HG02885 (cell line): Measurements from ENCODE around the gene MPO.

Source experiments
- ATAC-seq: cut with Tn5 transposase; IDR thresholded peaks from one replicate; pipeline ENCODE4 v1.9.1; 2021; ENCODE audit warnings: mild to moderate bottlenecking; ENCODE audit not compliant: unreplicated experiment, poor library complexity

Gene MPO

DNA sequence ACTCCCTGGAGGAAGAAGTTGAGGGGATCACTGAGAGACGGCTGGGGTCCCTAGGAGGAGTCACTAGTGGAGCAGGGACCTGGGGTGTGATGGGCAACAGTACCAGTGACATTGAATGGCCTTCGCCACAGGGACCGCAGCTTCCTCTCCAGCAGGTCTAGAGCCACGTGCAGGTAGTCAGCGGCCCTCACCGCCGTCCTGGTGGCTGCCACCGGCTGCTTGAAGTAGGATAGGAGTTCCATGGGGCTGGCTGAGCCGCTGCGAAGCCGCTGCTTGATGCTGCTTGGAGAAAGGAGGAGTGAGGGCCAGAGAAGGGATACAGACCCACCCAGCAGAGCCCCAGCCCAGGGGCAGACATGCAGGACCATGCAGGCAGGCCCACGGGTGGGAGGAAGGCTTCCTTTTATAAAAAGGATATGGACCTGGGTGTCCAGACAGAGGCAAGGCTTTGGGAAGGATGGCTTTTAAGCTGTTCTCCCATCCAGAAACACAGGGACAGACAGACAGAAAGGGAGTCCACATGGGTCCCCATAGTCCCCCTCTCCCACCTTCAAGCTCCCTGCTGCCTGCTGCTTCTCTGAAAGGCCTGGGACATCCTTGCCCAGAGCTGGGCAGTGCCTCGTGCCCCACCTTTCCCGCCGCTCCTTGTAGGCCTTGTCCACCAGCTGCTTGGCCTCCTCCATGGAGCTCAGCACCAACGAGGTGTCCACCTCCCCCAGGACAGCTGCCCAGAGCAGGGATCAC is 827 bp downstream of the MPO start:
- no peak for ATAC-seq

- no peak for ATAC-seq
Observed at GRCh38 chr17:58279016-58279711, 1.6 kb downstream of the MPO start.

GRCh38 chr17:58278661-58279015 is 2.1 kb downstream of the MPO start:
- no peak for ATAC-seq

- ATAC-seq, result no peak
Observed at GRCh38 chr17:58277802-58278595, 2.7 kb downstream of the MPO start.

GRCh38 chr17:58277107-58277801 is 3.5 kb downstream of the MPO start:
- no peak for ATAC-seq

GRCh38 chr17:58276423-58276822 is 4.3 kb downstream of the MPO start:
- no peak for ATAC-seq

DNA sequence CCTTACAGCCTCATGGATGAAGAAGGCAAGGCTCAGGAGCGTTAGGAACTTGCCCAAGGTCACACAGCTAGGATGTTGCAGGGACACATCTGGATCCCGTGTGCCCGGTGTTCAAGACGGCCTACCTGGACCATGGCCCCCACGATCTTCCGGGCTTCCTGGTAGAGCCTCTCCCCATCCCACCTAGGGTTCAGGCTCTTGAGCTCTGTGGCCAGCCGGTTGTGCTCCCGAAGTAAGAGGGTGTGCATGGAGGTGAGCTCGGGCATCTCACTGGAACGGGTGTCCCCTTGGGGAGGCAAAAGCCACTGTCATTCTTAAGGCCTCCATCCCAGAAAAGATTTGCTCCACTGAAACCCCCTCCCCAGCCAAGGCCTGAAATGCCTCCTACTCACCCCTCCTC is 5.3 kb downstream of the MPO start:
- no peak for ATAC-seq

DNA sequence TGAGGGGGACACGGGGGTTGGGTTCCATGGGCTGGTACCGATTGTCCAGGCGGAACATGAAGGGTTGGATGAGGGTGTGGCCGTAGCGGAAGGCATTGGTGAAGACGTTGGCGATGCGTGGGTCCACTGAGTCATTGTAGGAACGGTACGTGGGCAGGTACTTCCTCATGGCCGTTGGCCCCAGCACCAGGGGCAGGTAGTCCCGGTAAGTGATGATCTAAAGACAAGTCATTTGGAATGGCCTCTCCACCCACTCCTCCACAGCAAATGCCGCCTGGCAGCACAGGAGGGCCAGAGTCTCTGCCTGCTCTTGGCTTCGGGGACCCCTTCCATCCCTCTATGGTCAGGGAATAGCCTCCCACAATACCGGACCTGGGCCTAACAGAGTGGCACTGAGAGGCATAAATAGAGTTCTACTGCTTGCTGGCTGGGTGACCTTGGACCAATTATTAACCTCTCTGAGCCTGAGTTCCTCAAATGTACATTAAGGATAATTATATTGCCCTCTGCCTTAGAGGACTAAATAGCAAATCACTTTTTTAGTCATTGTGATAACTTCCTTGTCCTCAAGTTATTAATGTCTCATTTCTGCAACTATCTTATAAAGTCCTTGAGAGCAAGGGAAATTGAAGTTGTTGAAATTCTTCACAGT is 7.2 kb downstream of the MPO start:
- no peak for ATAC-seq

DNA sequence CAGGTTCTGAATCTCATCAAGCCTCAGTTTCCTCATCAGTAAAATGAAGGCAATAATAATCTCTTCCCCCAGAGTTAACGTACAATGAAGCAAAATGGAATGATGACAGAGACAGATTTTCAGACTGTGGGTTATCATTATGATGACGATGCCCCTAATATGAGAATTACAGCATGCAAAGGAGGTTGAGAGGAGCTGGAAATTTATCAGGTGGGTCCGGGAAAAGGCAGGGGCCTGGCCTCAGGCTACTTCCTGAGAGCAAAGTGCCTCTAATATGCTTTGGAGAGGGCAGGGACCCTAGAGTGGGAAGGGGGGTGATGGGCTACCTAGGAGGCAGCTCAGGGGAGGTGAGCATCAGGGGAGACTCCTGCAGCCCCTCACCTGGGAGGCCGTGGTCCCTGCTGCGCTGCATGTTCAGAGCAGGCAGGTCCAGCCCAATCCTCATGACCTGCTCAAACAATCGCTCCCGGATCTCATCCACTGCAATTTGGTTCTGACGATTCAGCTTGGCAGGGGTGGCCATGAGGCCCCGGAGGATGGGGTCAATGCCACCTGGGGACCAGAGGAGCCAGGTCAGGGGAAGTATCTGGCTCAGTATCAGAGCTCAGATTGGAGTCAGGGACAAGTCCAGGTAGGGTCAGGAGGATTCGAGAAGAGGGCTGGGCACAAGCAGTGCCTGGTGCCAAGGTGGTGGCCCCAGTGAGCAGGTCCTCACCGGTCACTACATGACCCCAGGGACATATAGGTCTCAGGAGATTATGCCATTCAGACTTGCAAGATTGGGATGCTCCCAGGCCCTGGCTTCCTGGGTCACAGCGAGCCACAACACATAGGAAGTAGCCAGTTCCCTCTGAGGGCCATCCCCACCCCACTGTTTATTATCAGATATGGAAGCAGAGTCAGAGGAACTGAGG is 8.1 kb downstream of the MPO start:
- no peak for ATAC-seq

- ATAC-seq, result no peak
Observed at GRCh38 chr17:58271216-58271931, 9.4 kb downstream of the MPO start.

GRCh38 chr17:58270476-58271215 is 10.1 kb downstream of the MPO start:
- ATAC-seq, result no peak

- no peak for ATAC-seq
Observed at GRCh38 chr17:58269557-58270291, 11.0 kb downstream of the MPO start.

- no peak for ATAC-seq
Observed at GRCh38 chr17:58268774-58269556, 11.8 kb downstream of the MPO start.

GRCh38 chr17:58268326-58268725 is 12.4 kb downstream of the MPO start:
- no peak for ATAC-seq

GRCh38 chr17:58267347-58268324 is 13.1 kb downstream of the MPO start:
- ATAC-seq, result no peak
